GM18520 (cell line): ENCODE data around the gene PSD2.

Experiments used
- ATAC-seq: cut with Tn5 transposase; IDR thresholded peaks from one replicate; pipeline ENCODE4 v1.9.1; 2021; ENCODE audit not compliant: unreplicated experiment

The PSD2 gene

GRCh38 chr5:139795074-139796001, at the start of gene PSD2:
Gene PSD2, plus strand, starts transcription at chr5:139795808. Its CDS starts 13,633 bp downstream, at chr5:139809441.
- ATAC-seq: no peak

DNA sequence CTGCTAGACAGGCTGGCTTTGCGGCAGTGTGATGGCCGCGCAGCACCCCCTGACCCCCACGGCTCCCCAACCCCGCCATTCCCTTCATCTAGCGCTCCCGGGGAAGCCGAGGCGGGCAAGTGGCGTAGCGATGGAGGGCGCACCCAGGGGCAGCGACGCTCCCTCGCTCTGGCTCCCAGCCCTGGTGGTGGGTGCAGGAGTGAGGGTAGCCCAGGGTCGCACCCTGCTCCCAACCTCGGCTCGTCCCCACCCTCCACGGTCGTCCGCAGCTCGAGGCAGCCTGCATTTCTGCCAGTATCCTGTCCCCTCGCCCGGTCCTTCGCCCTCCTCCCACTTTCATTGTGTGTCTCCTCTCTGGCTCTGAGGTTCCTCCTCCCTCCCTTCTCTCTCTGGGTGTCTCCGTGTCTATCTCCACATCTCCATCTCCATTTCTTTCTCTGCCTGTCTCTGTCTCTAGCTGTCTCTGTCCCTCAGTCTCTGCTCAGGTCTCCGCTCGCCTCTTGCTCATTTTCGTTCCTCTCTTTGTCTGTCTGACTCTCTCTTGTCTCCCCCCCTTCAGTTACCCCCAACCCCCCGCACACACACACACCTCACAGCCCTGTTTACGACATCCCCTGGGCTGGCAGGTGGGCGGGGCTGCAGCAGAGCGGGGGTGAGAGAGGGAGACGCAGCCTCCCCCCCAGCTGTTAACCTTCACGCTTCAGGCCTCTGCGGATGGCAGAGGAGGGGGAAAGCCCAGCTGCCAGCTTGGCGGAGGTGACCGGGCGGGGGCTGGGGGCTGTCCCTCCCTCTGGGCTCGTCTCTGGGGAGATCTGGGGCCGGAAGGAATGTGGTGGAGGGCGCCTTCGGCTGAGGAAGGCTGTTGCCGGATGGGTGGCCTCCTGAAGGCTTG, 48.7 kb upstream of the PSD2 start:
- ATAC-seq: peak; percentile 40

- ATAC-seq: peak; percentile 3
These were observed 47.8 kb upstream of the PSD2 start for GRCh38 chr5:139747583-139748504.

- ATAC-seq: no peak
These were observed 47.1 kb upstream of the PSD2 start for GRCh38 chr5:139748505-139748826.

DNA sequence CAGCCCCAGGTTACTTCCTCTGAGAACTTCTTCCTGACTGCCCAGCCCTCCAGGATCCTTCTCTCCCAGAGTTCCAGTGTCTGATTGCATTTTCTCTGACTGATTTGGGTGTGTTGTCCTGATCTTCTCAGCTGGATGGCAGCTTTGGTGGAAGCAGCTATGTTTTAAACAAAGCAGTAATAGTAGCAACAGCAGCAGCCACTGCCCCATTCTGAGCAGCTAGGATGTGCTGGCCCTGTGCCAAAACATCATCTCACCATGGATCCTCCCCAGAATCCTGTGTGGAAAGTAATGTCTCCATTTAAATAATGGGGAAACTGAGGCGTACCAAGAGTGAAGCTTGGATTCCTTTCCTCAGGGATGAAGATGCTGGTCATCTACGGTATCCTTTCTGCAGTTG, 46.4 kb upstream of the PSD2 start:
- no peak for ATAC-seq

DNA sequence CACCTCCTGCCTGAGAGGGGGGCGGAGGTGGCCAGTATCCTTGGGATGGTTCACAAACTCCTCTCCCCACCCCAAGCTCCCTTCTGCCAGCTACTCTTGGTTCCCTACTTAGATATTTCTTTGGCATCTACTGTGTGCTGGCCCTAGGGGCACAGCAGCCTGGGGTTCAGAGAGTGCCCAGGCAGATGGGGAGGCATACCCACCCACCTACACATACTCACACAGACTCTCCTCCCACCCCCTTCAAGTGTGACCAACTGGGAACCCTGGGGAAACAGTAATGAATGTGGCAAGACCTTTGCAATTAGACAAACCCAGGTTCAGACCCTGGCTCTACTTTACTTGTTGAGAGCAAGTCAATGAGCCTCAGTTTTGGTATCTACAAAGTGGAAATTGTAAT, 44.4 kb upstream of the PSD2 start:
- ATAC-seq: no peak

DNA sequence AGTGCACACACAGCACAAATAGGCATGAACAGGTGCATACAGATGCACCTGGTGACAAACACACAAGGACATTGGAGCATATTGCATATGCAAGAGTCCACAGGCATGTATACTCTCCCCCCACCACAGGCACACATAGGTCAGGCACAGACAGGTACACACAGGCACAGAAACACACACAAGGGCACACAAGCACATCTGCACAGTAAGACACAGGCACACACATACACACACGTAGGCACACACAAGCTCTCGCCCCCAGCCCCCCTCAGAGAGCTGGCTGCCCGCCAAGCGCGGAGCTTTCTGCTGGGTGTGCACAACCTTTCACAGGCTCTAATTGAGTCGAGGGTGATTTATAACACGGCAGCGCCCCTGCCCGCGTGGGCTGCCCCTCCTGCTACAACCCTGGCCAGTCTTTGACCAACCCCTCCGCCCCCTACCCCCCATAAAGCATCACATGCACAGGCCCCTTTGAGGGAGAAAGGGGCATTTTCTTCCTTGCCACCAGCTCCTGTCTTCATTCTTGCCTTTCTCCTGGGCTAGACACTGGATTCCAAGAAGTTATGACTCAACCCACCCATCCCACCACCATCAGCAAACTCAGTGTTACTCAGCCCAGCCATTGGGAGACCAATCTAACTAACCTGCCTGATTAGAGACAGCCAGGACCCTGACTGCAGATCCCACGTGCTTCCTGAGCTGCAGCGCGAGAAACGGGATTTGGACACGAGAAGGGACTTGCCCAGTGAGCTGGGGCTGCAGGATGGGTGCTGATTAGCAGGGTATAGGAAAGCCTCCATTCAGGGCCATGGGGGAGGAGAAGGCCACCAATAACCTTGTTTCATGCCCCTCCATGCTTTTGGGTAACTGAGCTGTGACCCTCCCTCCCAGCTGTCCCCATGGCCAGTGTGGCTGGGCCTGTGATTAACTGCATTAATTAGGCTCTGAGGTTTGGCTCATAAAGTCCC, 42.8 kb upstream of the PSD2 start:
- ATAC-seq: no peak

DNA sequence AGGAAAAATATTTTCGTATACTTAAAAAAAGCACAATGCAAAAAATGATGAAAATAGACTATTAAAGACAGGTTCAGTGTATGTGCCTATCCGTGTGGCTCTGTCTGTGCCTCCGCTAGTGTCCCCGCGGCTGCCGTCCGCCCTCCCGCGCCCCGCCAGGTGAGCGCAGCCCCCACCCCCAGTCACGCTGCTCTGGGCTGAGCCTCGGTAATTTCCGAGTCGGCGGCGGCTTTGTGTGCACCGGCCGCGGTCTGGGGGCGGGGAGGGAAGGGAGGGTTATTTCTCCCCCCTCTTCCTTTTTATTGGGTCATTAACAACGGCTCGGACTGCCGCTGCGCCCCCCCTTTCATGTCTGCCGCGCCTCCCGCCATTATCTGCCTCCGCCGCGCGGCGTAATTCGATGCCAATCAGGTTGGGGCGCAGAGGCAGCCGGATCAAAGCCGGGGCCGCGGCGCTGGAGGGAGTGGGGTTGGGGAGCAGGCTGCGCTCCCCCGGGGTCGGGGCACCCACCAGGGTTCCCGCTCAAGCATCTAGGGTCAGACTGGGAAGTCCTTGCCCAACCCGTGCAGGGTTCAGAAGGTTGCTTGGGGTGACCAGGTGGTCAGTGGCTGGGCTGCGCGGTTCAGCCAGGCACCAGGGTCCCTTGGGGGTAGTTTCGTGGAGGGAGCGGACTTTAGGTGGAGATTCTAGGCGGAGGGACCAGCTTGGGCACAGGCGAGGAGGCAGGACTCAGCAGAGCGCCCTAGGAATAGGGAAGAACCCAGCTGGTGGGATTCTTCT, 39.5 kb upstream of the PSD2 start:
- ATAC-seq: no peak

- no peak for ATAC-seq
These were observed 38.6 kb upstream of the PSD2 start for GRCh38 chr5:139756971-139757370.

DNA sequence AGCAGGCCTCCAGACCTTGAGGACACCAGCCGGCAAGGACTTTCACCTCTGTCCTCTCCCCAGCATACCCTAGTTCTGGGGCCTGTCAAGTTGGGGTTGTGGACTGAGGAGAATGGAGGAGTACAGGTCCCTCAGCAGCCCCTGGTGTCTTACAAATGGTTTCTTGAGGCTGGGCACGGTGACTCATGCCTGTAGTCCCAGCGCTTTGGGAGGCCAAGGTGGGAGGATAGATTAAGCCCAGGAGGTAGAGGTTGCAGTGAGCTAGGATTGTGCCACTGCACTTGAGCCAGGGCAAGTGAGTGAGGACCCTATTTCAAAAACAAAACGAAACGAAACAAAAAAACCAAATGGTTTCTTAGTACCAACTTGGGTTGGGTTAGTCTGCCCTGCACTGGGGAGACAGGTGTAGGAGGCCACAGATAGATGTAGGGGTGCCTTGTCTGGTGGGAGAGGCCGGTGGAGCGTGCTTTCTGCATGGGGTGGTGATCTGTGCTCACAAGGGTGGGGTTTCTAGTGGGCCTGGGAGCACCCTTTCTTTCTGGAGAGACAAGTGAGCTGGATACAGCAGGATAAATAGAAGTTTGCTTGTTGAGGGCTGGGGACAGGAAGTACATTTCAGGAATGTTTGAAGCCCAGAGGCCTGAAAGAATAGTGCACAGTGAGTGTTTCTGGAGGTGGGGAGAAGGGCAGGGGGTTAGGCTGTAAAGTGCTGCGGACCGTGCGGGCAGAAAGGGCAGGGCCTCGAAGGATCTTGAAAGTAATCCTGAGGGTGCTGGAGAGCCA, 37.7 kb upstream of the PSD2 start:
- no peak for ATAC-seq

GRCh38 chr5:139758510-139759075, 37.0 kb upstream of the PSD2 start:
- ATAC-seq: no peak

DNA sequence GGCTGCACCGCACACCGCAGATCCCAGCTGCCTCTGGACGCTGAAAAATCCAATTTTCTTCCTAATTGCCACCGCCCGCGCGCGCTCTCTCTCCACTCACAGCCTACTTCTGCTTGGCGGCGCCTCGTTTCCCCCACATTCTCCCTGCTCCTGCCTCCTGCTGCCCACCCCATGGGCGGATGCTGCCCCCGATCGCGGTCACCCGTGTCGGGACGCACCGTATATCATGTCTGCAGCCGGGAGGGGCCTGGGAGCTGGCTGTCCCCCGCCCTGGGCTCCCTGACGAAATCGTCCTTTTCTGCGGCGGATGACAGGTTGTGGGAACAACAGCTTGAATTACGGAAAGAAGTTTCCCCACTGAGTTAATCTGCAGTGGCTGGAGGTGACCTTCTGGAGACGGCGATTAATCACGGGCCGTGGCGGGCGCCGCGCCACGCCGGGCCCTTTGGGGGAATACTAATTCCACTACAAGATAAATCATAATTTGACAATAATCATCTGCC, 36.3 kb upstream of the PSD2 start:
- ATAC-seq: no peak

- ATAC-seq: no peak
These were observed 35.2 kb upstream of the PSD2 start for GRCh38 chr5:139760066-139761056.

- ATAC-seq: no peak
These were observed 34.6 kb upstream of the PSD2 start for GRCh38 chr5:139761057-139761450.

GRCh38 chr5:139761501-139761900, 34.1 kb upstream of the PSD2 start:
- no peak for ATAC-seq

GRCh38 chr5:139762615-139763170, 32.9 kb upstream of the PSD2 start:
- no peak for ATAC-seq
